ENCODE results near the gene PRKAG3.

PRKAG3 gene

DNA sequence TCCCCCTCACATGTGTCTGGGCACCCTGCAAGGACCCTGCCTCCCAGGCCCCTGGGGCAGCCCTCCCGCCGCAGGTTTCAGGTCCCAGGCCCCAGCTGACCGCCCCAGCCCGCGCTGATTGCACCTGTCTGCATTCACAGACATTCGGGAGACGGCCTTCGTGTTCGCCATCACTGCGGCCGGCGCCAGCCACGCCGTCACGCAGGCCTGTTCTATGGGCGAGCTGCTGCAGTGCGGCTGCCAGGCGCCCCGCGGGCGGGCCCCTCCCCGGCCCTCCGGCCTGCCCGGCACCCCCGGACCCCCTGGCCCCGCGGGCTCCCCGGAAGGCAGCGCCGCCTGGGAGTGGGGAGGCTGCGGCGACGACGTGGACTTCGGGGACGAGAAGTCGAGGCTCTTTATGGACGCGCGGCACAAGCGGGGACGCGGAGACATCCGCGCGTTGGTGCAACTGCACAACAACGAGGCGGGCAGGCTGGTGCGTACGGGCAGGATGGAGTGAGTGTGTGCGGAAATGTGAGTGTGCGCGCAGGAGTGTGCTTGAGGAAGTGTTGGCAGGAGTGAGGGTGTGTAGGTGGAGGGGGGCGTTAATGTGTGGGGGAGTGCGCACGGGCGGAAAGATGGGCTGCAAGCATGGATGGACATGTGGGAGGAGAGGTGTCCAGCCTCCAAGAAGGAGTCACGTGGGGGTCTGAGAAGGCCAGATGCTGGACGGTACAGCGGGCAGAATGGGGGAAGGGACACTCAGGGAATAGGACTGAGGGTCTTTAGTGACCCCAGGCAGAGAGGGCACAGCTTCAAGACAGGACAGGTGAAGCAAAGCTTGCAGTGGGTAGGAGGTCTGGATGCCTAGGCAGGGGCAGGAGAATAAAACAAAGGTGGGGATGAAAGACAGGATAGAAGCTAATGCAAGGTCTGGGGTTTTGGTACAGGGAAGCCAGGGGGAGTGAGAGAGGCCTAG is 40.0 kb upstream of the PRKAG3 start:
- TF ChIP-seq, protein P1, sequence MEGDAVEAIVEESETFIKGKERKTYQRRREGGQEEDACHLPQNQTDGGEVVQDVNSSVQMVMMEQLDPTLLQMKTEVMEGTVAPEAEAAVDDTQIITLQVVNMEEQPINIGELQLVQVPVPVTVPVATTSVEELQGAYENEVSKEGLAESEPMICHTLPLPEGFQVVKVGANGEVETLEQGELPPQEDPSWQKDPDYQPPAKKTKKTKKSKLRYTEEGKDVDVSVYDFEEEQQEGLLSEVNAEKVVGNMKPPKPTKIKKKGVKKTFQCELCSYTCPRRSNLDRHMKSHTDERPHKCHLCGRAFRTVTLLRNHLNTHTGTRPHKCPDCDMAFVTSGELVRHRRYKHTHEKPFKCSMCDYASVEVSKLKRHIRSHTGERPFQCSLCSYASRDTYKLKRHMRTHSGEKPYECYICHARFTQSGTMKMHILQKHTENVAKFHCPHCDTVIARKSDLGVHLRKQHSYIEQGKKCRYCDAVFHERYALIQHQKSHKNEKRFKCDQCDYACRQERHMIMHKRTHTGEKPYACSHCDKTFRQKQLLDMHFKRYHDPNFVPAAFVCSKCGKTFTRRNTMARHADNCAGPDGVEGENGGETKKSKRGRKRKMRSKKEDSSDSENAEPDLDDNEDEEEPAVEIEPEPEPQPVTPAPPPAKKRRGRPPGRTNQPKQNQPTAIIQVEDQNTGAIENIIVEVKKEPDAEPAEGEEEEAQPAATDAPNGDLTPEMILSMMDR (IDR thresholded peaks at IDR 0.05; ENCODE audit: poor library complexity, severe bottlenecking): no peak
- no peak overlapping the region for H3K27ac ChIP-seq (ENCODE audit: poor library complexity, severe bottlenecking)
- no peak for DNase-seq (ENCODE audit: low spot score)
- H3K4me1 ChIP-seq (ENCODE audit: insufficient read depth, poor library complexity, severe bottlenecking): no peaks in the 10 kb centered on the region
- no peaks in the 10 kb centered on the region for H3K36me3 ChIP-seq (ENCODE audit: low read depth)
- H3K9me3 ChIP-seq (ENCODE audit: severe bottlenecking): no peaks in the 10 kb centered on the region
- no peak overlapping the region for H3K4me3 ChIP-seq (ENCODE audit: severe bottlenecking)
- H3K27me3 ChIP-seq (ENCODE audit: insufficient read depth, poor library complexity, severe bottlenecking): no peaks in the 10 kb centered on the region
- no peak for ATAC-seq (ENCODE audit: low read depth)

DNA sequence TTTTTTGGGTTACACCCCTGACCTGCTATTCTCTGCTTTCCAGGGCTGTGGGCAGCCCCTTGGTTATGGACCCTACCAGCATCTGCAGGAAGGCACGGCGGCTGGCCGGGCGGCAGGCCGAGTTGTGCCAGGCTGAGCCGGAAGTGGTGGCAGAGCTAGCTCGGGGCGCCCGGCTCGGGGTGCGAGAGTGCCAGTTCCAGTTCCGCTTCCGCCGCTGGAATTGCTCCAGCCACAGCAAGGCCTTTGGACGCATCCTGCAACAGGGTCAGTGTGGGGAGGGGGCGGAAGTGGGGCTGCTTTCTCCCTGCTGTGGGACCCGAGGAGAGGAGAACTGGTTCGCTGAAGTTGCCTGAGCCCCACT is 39.4 kb upstream of the PRKAG3 start:
- Histone ChIP-seq H3K27me3 (ENCODE audit: insufficient read depth, poor library complexity, severe bottlenecking) (no peaks in the 10 kb centered on the region), H3K27ac (ENCODE audit: poor library complexity, severe bottlenecking) (no peak overlapping the region), H3K4me3 (ENCODE audit: severe bottlenecking) (no peak overlapping the region), H3K36me3 (ENCODE audit: low read depth) (no peaks in the 10 kb centered on the region), H3K9me3 (ENCODE audit: severe bottlenecking) (no peaks in the 10 kb centered on the region), H3K4me1 (ENCODE audit: insufficient read depth, poor library complexity, severe bottlenecking) (no peaks in the 10 kb centered on the region)
- DNase-seq (ENCODE audit: low spot score) (no peak), ATAC-seq (ENCODE audit: low read depth) (no peak)
- TF ChIP-seq, protein P1 (IDR thresholded peaks at IDR 0.05; ENCODE audit: poor library complexity, severe bottlenecking): no peak

DNA sequence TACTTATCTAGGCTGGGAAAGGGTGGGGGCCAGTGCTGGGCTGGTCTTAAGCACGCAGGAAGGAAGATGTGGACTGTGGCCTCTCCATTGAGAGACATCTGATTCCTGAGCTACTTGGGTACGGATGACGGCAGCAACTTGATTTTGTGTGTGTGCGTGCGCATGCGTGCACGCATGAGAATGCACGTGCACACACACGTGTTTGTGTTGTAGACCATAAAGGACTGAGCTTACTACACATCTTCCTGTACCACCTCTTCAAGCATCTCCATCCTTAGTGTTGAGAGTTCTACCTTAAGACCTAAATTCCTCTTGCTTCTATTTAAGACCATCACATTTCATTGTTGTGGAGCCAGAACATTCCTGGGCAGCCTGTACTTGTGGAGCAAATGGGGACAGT is 37.5 kb upstream of the PRKAG3 start:
- DNase-seq (ENCODE audit: low spot score) (peak; percentile 10), ATAC-seq (ENCODE audit: low read depth) (no peak)
- H3K27ac ChIP-seq (ENCODE audit: poor library complexity, severe bottlenecking): no peak overlapping the region
- H3K9me3 ChIP-seq (ENCODE audit: severe bottlenecking): no peaks in the 10 kb centered on the region
- no peaks in the 10 kb centered on the region for H3K4me1 ChIP-seq (ENCODE audit: insufficient read depth, poor library complexity, severe bottlenecking)
- H3K27me3 ChIP-seq (ENCODE audit: insufficient read depth, poor library complexity, severe bottlenecking): no peaks in the 10 kb centered on the region
- H3K4me3 ChIP-seq (ENCODE audit: severe bottlenecking): no peak overlapping the region
- TF ChIP-seq, protein P1 (IDR thresholded peaks at IDR 0.05; ENCODE audit: poor library complexity, severe bottlenecking): no peak
- H3K36me3 ChIP-seq (ENCODE audit: low read depth): no peaks in the 10 kb centered on the region

DNA sequence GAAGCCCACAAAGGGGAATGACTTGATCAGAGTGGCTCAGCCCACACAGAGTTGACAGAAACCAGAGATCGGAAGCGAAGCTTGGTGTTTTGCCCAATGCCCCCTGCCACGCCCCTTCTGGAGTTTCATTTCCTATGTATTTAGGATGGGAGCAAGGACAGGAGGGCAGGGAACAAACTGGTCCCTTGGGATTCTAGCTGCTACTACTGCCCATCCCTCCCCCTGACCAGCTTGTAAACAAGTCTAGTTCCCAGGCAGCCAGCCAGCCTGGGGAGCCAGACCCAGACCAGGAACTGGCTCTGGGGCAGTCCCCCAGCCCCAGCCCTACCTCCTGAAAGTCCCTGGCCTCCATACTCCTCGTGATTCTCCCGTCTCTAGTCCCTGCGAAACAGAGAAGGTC is 36.3 kb upstream of the PRKAG3 start:
- TF ChIP-seq, protein P1 (IDR thresholded peaks at IDR 0.05; ENCODE audit: poor library complexity, severe bottlenecking): no peak
- ATAC-seq (ENCODE audit: low read depth) (no peak), DNase-seq (ENCODE audit: low spot score) (no peak)
- Histone ChIP-seq H3K27me3 (ENCODE audit: insufficient read depth, poor library complexity, severe bottlenecking) (no peaks in the 10 kb centered on the region), H3K4me1 (ENCODE audit: insufficient read depth, poor library complexity, severe bottlenecking) (no peaks in the 10 kb centered on the region), H3K36me3 (ENCODE audit: low read depth) (no peaks in the 10 kb centered on the region), H3K4me3 (ENCODE audit: severe bottlenecking) (no peak overlapping the region), H3K27ac (ENCODE audit: poor library complexity, severe bottlenecking) (no peak overlapping the region), H3K9me3 (ENCODE audit: severe bottlenecking) (no peaks in the 10 kb centered on the region)

DNA sequence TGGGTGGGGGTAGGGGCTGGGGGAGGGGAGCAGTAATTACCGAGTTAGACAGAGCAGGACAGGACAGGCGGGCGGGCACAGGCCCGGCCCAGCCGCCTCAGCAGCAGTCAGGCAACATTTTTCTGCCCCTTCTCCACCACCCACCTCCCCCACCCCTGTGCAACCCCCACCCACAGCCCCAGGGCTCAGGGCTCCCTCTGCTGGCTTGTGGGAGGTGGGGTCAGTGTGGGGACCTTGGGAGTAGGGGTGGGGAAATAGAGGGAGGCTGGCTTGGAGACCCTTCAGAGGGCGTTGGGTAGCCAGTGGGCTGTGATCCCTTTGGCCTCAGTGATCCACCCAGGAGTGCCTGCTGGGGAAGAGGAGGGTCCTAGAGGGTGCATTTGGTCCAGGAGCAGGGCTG is 34.4 kb upstream of the PRKAG3 start:
- Histone ChIP-seq H3K36me3 (ENCODE audit: low read depth) (no peaks in the 10 kb centered on the region), H3K27me3 (ENCODE audit: insufficient read depth, poor library complexity, severe bottlenecking) (peaks cover 8% of the 10 kb centered on the region), H3K27ac (ENCODE audit: poor library complexity, severe bottlenecking) (no peak overlapping the region), H3K9me3 (ENCODE audit: severe bottlenecking) (no peaks in the 10 kb centered on the region), H3K4me1 (ENCODE audit: insufficient read depth, poor library complexity, severe bottlenecking) (no peaks in the 10 kb centered on the region), H3K4me3 (ENCODE audit: severe bottlenecking) (no peak overlapping the region)
- ATAC-seq (ENCODE audit: low read depth): no peak
- no peak for DNase-seq (ENCODE audit: low spot score)
- TF ChIP-seq, protein P1 (IDR thresholded peaks at IDR 0.05; ENCODE audit: poor library complexity, severe bottlenecking): no peak

Data from RWPE2 (cell line).